ENCODE results near the gene TRMT61B.

TRMT61B gene

GRCh38 chr2:28855193-28855592, 14.9 kb downstream of the TRMT61B start:
- no peaks in the 10 kb centered on the region for H3K4me1 ChIP-seq (ENCODE audit: control insufficient read depth, low read depth, low read length)
- H3K27me3 ChIP-seq (ENCODE audit: control insufficient read depth, insufficient read depth, low read length) = no peaks in the 10 kb centered on the region
- no peak overlapping the region for H3K27ac ChIP-seq (ENCODE audit: low read length)
- no peak overlapping the region for H3K9ac ChIP-seq (ENCODE audit: low read length)
- H3K4me3 ChIP-seq (ENCODE audit: low read length) = no peak overlapping the region
- no peaks in the 10 kb centered on the region for H3K9me3 ChIP-seq (ENCODE audit: control insufficient read depth, low read depth, low read length)
- peaks cover 3% of the 10 kb centered on the region for H3K36me3 ChIP-seq (ENCODE audit: control insufficient read depth, low read depth, low read length)

GRCh38 chr2:28842042-28842441, 28.1 kb downstream of the TRMT61B start:
- Histone ChIP-seq H3K4me3 (ENCODE audit: low read length) (no peak overlapping the region), H3K36me3 (ENCODE audit: control insufficient read depth, low read depth, low read length) (no peaks in the 10 kb centered on the region), H3K9ac (ENCODE audit: low read length) (no peak overlapping the region), H3K4me1 (ENCODE audit: control insufficient read depth, low read depth, low read length) (no peaks in the 10 kb centered on the region), H3K27me3 (ENCODE audit: control insufficient read depth, insufficient read depth, low read length) (no peaks in the 10 kb centered on the region), H3K9me3 (ENCODE audit: control insufficient read depth, low read depth, low read length) (no peaks in the 10 kb centered on the region), H3K27ac (ENCODE audit: low read length) (no peak overlapping the region)

GRCh38 chr2:28838971-28839370, 31.1 kb downstream of the TRMT61B start:
- no peaks in the 10 kb centered on the region for H3K4me1 ChIP-seq (ENCODE audit: control insufficient read depth, low read depth, low read length)
- H3K36me3 ChIP-seq (ENCODE audit: control insufficient read depth, low read depth, low read length) = no peaks in the 10 kb centered on the region
- no peaks in the 10 kb centered on the region for H3K27me3 ChIP-seq (ENCODE audit: control insufficient read depth, insufficient read depth, low read length)
- no peak overlapping the region for H3K9ac ChIP-seq (ENCODE audit: low read length)
- no peak overlapping the region for H3K27ac ChIP-seq (ENCODE audit: low read length)
- no peaks in the 10 kb centered on the region for H3K9me3 ChIP-seq (ENCODE audit: control insufficient read depth, low read depth, low read length)
- H3K4me3 ChIP-seq (ENCODE audit: low read length) = no peak overlapping the region

- Histone ChIP-seq H3K9ac (ENCODE audit: low read length) (no peak overlapping the region), H3K4me1 (ENCODE audit: control insufficient read depth, low read depth, low read length) (no peaks in the 10 kb centered on the region), H3K4me3 (ENCODE audit: low read length) (no peak overlapping the region), H3K27ac (ENCODE audit: low read length) (no peak overlapping the region), H3K36me3 (ENCODE audit: control insufficient read depth, low read depth, low read length) (no peaks in the 10 kb centered on the region), H3K27me3 (ENCODE audit: control insufficient read depth, insufficient read depth, low read length) (no peaks in the 10 kb centered on the region), H3K9me3 (ENCODE audit: control insufficient read depth, low read depth, low read length) (no peaks in the 10 kb centered on the region)
Observed at GRCh38 chr2:28835781-28836180, 34.3 kb downstream of the TRMT61B start.

- H3K27ac ChIP-seq (ENCODE audit: low read length) = no peak overlapping the region
- H3K36me3 ChIP-seq (ENCODE audit: control insufficient read depth, low read depth, low read length) = no peaks in the 10 kb centered on the region
- no peaks in the 10 kb centered on the region for H3K27me3 ChIP-seq (ENCODE audit: control insufficient read depth, insufficient read depth, low read length)
Observed at GRCh38 chr2:28833740-28834470, 36.2 kb downstream of the TRMT61B start.

GRCh38 chr2:28828382-28828781, 41.7 kb downstream of the TRMT61B start:
- Histone ChIP-seq H3K4me1 (ENCODE audit: control insufficient read depth, low read depth, low read length) (no peaks in the 10 kb centered on the region), H3K9ac (ENCODE audit: low read length) (no peak overlapping the region), H3K27ac (ENCODE audit: low read length) (no peak overlapping the region), H3K4me3 (ENCODE audit: low read length) (no peak overlapping the region), H3K27me3 (ENCODE audit: control insufficient read depth, insufficient read depth, low read length) (no peaks in the 10 kb centered on the region), H3K9me3 (ENCODE audit: control insufficient read depth, low read depth, low read length) (no peaks in the 10 kb centered on the region), H3K36me3 (ENCODE audit: control insufficient read depth, low read depth, low read length) (no peaks in the 10 kb centered on the region)

More at GRCh38 chr2:28833740-28834470, 36.2 kb downstream of the TRMT61B start:
- Histone ChIP-seq H3K9ac (ENCODE audit: low read length) (no peak overlapping the region), H3K4me1 (ENCODE audit: control insufficient read depth, low read depth, low read length) (no peaks in the 10 kb centered on the region), H3K4me3 (ENCODE audit: low read length) (no peak overlapping the region), H3K9me3 (ENCODE audit: control insufficient read depth, low read depth, low read length) (no peaks in the 10 kb centered on the region)

GRCh38 chr2:28824870-28825269, 45.2 kb downstream of the TRMT61B start:
- H3K27me3 ChIP-seq (ENCODE audit: control insufficient read depth, insufficient read depth, low read length) = no peaks in the 10 kb centered on the region
- no peaks in the 10 kb centered on the region for H3K36me3 ChIP-seq (ENCODE audit: control insufficient read depth, low read depth, low read length)
- H3K9me3 ChIP-seq (ENCODE audit: control insufficient read depth, low read depth, low read length) = no peaks in the 10 kb centered on the region
- no peak overlapping the region for H3K27ac ChIP-seq (ENCODE audit: low read length)
- no peaks in the 10 kb centered on the region for H3K4me1 ChIP-seq (ENCODE audit: control insufficient read depth, low read depth, low read length)
- H3K9ac ChIP-seq (ENCODE audit: low read length) = no peak overlapping the region
- no peak overlapping the region for H3K4me3 ChIP-seq (ENCODE audit: low read length)

- Histone ChIP-seq H3K36me3 (ENCODE audit: control insufficient read depth, low read depth, low read length) (no peaks in the 10 kb centered on the region), H3K9me3 (ENCODE audit: control insufficient read depth, low read depth, low read length) (no peaks in the 10 kb centered on the region), H3K27me3 (ENCODE audit: control insufficient read depth, insufficient read depth, low read length) (no peaks in the 10 kb centered on the region), H3K27ac (ENCODE audit: low read length) (no peak overlapping the region), H3K4me3 (ENCODE audit: low read length) (no peak overlapping the region), H3K9ac (ENCODE audit: low read length) (no peak overlapping the region), H3K4me1 (ENCODE audit: control insufficient read depth, low read depth, low read length) (no peaks in the 10 kb centered on the region)
Observed at GRCh38 chr2:28824207-28824606, 45.9 kb downstream of the TRMT61B start.

GRCh38 chr2:28822036-28822435, 48.1 kb downstream of the TRMT61B start:
- Histone ChIP-seq H3K36me3 (ENCODE audit: control insufficient read depth, low read depth, low read length) (no peaks in the 10 kb centered on the region), H3K4me3 (ENCODE audit: low read length) (no peak overlapping the region), H3K27ac (ENCODE audit: low read length) (no peak overlapping the region), H3K27me3 (ENCODE audit: control insufficient read depth, insufficient read depth, low read length) (no peaks in the 10 kb centered on the region), H3K4me1 (ENCODE audit: control insufficient read depth, low read depth, low read length) (no peaks in the 10 kb centered on the region), H3K9ac (ENCODE audit: low read length) (no peak overlapping the region), H3K9me3 (ENCODE audit: control insufficient read depth, low read depth, low read length) (no peaks in the 10 kb centered on the region)

- Histone ChIP-seq H3K36me3 (ENCODE audit: control insufficient read depth, low read depth, low read length) (no peaks in the 10 kb centered on the region), H3K4me3 (ENCODE audit: low read length) (no peak overlapping the region), H3K4me1 (ENCODE audit: control insufficient read depth, low read depth, low read length) (no peaks in the 10 kb centered on the region), H3K27me3 (ENCODE audit: control insufficient read depth, insufficient read depth, low read length) (no peaks in the 10 kb centered on the region), H3K27ac (ENCODE audit: low read length) (no peak overlapping the region), H3K9me3 (ENCODE audit: control insufficient read depth, low read depth, low read length) (no peaks in the 10 kb centered on the region), H3K9ac (ENCODE audit: low read length) (no peak overlapping the region)
Observed at GRCh38 chr2:28821295-28821958, 48.7 kb downstream of the TRMT61B start.

GRCh38 chr2:28818053-28818452, 52.1 kb downstream of the TRMT61B start:
- Histone ChIP-seq H3K4me1 (ENCODE audit: control insufficient read depth, low read depth, low read length) (no peaks in the 10 kb centered on the region), H3K9me3 (ENCODE audit: control insufficient read depth, low read depth, low read length) (no peaks in the 10 kb centered on the region), H3K4me3 (ENCODE audit: low read length) (no peak overlapping the region), H3K27me3 (ENCODE audit: control insufficient read depth, insufficient read depth, low read length) (no peaks in the 10 kb centered on the region), H3K27ac (ENCODE audit: low read length) (no peak overlapping the region), H3K9ac (ENCODE audit: low read length) (no peak overlapping the region), H3K36me3 (ENCODE audit: control insufficient read depth, low read depth, low read length) (no peaks in the 10 kb centered on the region)
